Fibroblast of skin of right quadriceps (primary cell): ENCODE measurements around the gene CACNA2D1.

Source experiments
- DNase-seq: peaks from one replicate; pipeline ENCODE4 v3.0.0-alpha.2; 2013

The CACNA2D1 gene

GRCh38 chr7:82211333-82211732 lies 232.2 kb downstream of the CACNA2D1 start:
- no peak for DNase-seq

- DNase-seq, result no peak
Observed at GRCh38 chr7:82210416-82211184, 233.0 kb downstream of the CACNA2D1 start.

DNA sequence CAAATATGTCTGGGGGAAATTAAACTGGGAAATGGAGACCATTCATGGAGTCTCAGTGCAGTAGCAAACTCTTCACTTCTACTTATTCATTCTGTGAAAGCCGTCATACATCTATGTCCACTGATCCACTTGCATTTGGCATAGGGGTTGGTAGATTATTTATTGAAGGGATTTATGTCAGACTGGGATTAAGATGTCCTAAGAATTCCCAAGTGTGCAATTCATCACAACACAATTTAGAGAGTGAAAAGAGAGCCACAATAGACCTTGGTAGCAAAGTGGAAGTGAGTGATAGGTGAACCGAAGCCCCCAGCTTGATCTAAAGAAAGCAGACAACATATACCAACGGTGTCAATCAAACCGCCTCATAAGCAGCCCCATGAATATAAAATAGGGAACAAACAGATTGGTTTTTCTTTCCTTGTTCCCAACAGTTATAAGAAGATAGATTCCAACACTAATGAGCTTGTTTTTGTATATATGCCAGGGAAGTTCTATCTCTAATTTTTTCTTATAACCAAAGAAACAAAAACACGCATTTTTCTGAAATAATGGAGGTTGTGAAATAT lies 234.3 kb downstream of the CACNA2D1 start:
- DNase-seq, result no peak

DNA sequence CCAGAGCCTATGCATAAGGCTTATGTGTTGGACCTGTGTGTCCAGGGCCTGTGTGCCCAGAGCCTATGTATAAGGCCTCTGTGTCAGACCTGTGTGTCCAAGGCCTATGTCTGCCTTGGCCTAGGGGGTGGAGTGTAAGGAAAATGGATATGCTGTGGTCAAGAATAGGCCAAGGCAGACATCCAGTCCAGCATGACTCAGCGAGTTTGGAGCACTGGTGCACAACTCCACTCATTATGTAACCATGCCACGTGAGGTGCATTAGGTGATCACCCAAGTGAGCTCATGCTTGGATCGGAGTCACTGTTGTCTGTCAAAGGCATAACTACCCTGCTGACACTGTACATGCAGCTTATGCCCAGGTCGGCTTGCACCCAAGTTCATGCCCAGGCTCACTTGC lies 238.9 kb downstream of the CACNA2D1 start:
- peak; percentile 37 for DNase-seq

DNA sequence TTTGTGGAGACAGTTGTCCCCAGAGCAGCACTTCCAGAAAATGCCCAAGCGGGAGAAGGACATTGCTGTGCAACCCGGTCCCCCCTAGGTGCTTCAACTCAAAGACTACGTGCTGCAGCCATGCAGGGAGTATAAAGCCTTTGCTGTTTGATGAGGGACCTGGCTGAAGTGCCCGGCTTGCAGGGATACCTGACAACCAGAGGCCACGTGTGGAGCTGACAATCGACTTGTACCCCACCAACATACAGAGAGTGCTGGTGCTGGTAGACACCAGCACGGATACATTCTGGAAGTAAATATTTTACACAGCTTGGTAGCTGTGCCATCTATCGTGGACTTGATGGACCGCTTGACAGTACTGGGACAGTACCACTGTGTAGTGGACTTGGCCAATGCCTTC lies 240.6 kb downstream of the CACNA2D1 start:
- DNase-seq, result no peak

- DNase-seq, result no peak
Observed at GRCh38 chr7:82202107-82202506, 241.5 kb downstream of the CACNA2D1 start.

DNA sequence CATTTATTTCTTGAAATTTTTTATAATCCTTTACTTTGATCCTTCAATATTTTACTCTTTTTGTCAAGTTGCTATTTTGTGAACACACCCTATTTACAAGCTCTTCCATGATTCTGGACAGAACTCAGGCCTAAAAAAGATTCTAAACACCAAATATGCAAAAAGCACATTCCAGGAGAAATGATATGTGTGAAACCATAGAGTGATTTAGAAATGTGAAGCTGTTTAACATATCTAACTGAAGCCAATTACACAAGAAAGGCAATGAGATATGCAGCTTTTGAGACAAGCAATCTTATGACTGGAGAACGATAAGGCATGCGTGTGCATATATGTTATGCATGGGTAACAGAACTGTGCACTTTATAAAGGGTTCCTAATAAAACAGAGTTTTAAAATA lies 243.0 kb downstream of the CACNA2D1 start:
- DNase-seq, result no peak

DNA sequence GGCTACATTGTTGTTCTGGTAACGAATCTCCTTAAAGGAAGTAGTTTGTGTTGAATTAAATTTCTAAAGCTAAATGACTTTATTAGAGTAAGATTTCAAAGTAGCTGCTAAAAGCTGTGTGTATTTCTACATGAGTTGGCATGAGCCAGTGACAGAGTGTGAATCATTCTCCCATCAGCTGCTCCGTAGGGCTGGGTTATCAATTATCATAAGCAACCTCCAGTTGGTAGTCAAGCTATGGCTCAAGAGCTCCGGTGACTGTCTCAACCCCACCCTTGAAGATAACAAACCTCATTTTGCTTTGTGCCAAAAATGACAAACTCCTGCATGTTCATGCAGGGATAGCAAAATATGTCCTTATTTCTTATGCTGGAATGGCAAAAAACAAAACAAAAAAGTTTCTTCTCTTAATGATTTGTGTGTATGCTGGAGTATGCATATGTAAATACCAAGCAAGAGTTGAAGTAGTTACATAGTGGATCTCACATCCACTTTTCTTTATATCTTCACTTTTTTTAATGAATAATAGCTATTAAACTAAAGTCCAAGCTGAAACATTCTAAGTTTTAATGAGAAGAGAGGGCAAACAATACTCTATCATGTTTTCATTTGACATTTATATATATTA lies 249.4 kb downstream of the CACNA2D1 start:
- peak; percentile 33 for DNase-seq

DNA sequence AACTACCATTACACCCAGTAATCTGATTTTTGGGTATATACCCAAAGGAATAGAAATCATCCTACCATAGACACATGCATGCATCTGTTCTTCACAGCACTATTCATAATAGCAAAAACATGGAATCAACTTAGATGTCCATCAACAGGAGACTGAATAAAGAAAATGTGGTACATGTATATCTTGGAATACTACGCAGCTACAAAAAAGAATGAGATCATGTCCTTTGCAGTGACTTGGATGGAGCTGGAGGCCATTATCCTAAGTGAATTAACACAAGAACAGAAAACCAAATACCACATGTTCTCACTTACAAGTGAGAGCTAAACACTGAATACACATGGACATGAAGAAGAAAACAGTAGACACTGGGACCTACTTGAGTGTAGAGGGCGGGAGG lies 254.9 kb downstream of the CACNA2D1 start:
- no peak for DNase-seq

DNA sequence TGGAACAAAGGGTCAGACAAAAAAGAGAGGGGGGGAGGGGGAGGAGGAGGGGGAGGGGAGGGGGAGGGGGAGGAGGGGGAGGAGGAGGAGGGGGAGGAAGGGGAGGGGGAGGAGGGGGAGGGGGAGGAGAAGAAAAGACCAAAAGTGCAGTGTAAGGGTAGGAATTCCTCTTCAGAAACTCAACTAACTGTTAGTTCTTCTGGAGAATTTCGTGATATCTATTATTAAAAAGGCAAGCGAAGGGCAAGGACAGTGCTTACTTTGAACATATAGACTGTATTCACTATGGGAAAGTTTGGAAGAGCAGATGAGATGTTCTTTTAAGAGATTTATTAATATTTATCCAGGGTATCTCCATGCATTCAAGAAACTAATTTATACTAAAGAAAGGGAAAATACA lies 258.1 kb downstream of the CACNA2D1 start:
- no peak for DNase-seq

DNA sequence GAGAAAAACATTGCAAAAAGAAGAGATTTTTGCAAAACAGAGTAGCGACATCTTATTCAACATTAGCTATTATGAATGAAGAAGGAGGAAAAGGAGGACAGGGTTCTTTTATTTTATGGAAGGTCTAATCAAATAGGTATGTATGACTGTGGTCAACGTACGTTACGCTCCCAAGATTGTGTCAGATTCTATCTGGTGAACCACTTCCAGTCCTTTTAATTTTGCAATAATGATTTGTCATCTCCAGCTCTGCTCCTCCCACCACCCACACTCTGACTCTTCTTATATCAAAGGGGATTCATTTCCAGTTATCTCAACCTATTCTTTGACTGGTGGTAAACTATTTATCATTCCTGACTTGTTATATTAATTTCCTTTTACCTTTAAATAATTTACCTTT lies 259.9 kb downstream of the CACNA2D1 start:
- DNase-seq, result peak; percentile 66

- DNase-seq, result peak; percentile 37
Observed at GRCh38 chr7:82179311-82179710, 264.3 kb downstream of the CACNA2D1 start.

DNA sequence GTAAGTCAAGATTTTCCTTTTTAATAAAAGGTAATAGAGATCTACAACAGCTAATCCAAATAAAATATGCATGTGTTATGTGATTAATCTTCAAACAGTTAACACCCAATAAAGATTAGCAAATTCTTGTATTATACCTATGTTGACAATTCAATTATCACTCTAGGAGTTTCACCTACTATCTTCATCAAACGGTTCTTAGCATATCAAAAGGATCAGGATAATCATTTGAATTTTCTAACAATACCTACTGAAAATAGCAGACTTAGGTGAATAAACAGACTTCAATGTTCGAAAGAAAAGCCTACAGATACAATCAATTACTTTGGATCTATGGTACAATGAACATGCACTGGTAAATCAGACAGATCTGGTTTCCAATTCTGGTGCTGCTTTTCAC lies 268.3 kb downstream of the CACNA2D1 start:
- no peak for DNase-seq

DNA sequence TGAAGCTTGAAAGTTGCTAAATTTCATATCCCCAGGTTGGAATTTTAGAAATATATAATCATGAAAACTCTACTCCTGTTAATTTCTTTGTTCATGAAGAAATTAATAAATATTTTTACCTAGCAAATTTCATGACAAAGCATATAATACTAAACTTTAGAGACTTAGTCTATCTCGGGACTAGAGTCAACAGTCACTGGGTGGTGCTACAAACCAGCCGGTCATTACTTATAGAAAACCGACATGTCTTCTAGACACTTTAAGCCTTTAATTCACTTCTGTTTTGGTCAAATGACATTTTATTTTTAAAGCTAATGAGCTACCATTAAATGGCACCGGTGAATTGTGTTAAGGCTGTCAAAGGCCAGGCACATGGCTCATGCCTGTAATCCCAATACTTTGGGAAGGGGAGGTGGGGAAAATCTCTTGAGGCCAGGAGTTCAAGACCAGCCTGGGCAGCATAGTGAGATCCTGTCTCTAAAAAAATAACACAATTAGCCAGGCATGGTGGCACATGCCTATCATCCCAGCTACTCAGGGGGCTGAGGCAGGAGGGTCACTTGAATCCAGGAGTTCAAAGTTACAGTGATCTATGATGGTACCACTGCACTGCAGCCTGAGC lies 270.1 kb downstream of the CACNA2D1 start:
- no peak for DNase-seq

- no peak for DNase-seq
Observed at GRCh38 chr7:82172881-82173280, 270.7 kb downstream of the CACNA2D1 start.

GRCh38 chr7:82172017-82172416 lies 271.6 kb downstream of the CACNA2D1 start:
- DNase-seq, result no peak

DNA sequence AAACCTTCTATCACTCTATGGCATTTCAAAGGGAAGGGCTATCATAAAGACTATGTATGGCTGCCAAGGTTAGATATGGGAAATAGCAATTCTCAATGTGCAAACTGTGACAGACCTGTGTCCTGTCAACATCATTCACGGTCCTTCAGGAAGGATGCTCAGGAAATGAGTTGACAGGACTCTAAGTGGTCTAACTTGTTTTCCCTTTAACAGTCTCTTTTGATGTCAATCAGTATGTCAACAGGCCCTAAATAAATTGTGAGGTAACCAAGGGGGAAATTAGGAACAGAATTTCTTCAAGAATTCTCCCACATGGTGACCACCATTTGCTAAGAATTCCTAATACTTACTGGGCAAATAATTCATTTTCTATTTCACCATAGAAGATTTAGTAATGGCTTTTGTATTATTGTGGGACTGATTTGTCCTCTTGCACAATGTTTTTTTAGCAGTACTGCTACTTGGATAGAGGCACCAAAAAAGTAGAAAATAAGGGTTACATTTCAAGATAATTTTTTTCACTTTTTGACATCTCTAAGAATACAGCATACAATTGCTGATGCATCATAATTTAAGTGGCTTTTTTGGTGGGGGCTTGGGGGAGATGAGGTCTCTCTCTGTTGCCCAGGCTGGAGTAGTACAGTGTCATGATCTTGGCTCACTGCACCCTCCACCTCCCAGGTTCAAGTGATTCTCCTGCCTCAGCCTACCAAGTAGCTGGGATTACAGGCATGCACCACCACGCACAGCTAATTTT lies 275.8 kb downstream of the CACNA2D1 start:
- peak; percentile 4 for DNase-seq

DNA sequence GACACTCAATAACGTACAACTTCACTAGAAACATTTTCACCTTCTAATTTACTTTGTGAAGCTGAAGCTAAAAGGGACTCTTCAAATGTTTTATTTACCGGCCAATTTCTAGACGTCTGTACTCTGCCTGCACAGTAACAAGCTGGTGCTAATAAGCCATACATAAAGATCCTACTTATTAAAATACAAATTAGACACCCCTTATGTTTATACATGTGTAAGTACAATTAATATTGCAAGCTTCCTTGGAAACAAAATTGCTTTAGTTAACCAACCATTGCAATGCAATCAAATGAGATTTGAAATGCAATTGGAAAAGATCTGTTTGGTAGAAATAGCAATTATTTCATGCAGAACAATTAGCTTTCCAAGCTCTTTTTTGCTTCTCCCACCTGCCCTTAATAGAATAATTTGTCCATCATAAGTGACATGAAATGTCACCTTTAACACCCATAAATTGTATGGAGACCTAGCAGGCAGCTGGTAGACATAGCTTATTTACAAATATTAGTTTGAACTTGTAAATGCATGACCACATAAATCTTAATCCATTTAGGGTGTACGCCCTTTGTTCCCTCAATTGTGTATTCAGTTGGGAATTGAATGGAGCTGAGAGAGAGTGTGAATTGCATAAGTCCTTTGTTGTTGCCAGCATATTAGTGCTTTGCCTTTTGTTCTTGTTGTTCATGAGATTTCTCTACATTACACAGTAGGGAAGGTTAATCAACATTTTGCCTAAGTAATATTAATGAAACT lies 277.1 kb downstream of the CACNA2D1 start:
- DNase-seq, result no peak

DNA sequence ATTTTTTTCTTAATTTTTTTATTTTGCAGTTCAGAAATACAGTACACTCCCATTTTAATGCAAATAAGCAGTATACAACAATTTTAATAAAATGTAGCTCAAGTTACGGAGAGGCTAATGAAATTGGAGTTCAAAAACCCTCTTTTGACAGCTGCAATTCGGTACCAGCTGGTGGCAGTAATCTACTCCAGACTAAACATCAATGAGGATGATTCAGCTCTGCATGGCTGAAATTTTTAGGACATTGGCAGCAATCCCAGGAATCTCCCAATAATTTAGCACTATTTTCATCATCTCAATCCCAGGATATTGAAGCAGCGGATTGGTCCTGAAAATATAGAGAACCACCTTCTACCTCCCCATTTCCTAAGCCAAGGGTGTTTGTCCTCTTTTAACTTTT lies 278.8 kb downstream of the CACNA2D1 start:
- peak; percentile 87 for DNase-seq

- DNase-seq, result no peak
Observed at GRCh38 chr7:82164410-82164809, 279.2 kb downstream of the CACNA2D1 start.

- no peak for DNase-seq
Observed at GRCh38 chr7:82163586-82163985, 280.0 kb downstream of the CACNA2D1 start.

DNA sequence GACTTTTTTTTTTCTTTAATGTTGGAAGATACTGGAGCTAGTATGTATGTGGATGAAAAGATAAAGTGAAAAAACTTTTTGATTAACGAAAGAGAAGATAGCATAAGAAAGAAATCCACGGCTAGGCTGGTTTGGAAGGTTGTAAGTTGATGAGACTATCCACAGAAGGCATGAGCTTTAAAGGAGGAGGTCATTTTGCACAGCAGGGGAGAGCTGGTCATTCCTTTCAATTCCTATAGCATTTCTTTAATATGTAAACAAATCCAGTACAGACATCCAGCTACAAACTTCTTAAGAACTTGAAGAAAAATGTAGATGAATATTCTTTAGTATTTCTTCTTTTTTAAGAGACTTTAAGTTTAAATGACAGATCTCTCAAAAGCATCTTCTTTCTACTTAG lies 281.3 kb downstream of the CACNA2D1 start:
- peak; percentile 25 for DNase-seq
